ENCODE data around the gene STAMBP. TPM values are rescaled to one million over a fixed set of nuclear protein-coding genes. Genes with fewer than 3 reads are reported as not detected.
"Not testable (repeated sequence)": the region's sequence is repeated elsewhere in the genome, so short reads cannot be mapped to it uniquely, and the experiment has no call there.

The STAMBP gene
- total RNA-seq, 1 donor from 2014 or later: 39.1 TPM

- H3K9me3 Mint-ChIP-seq (ENCODE audit: unreplicated experiment): no peaks in the 10 kb centered on the region
- H3K27ac Mint-ChIP-seq (ENCODE audit: unreplicated experiment): no peak overlapping the region
- TF ChIP-seq CTCF (IDR thresholded peaks at IDR 0.05): no peak
- H3K4me1 Mint-ChIP-seq (ENCODE audit: unreplicated experiment): peaks cover 11% of the 10 kb centered on the region
- DNase-seq (ENCODE audit: extremely low spot score, unreplicated experiment): no peak
- peaks cover 37% of the 10 kb centered on the region for H3K36me3 Mint-ChIP-seq (ENCODE audit: unreplicated experiment)
- H3K4me3 Mint-ChIP-seq (ENCODE audit: unreplicated experiment): no peak overlapping the region
- no peaks in the 10 kb centered on the region for H3K27me3 Mint-ChIP-seq (ENCODE audit: unreplicated experiment)
These were observed 39.6 kb downstream of the STAMBP start for GRCh38 chr2:73868204-73868978.

GRCh38 chr2:73870084-73870483 is 41.3 kb downstream of the STAMBP start:
- Mint-ChIP-seq H3K4me3 (ENCODE audit: unreplicated experiment) (no peak overlapping the region), H3K36me3 (ENCODE audit: unreplicated experiment) (peaks cover 23% of the 10 kb centered on the region), H3K27ac (ENCODE audit: unreplicated experiment) (peak overlapping the region; percentile 52), H3K4me1 (ENCODE audit: unreplicated experiment) (peaks cover 9% of the 10 kb centered on the region), H3K27me3 (ENCODE audit: unreplicated experiment) (no peaks in the 10 kb centered on the region), H3K9me3 (ENCODE audit: unreplicated experiment) (no peaks in the 10 kb centered on the region)
- TF ChIP-seq CTCF (IDR thresholded peaks at IDR 0.05): no peak
- no peak for DNase-seq (ENCODE audit: extremely low spot score, unreplicated experiment)

GRCh38 chr2:73877071-73877802 is 48.5 kb downstream of the STAMBP start:
- Mint-ChIP-seq H3K4me1 (ENCODE audit: unreplicated experiment) (no peaks in the 10 kb centered on the region), H3K4me3 (ENCODE audit: unreplicated experiment) (no peak overlapping the region), H3K9me3 (ENCODE audit: unreplicated experiment) (no peaks in the 10 kb centered on the region), H3K27me3 (ENCODE audit: unreplicated experiment) (peaks cover 2% of the 10 kb centered on the region), H3K27ac (ENCODE audit: unreplicated experiment) (no peak overlapping the region), H3K36me3 (ENCODE audit: unreplicated experiment) (peaks cover 6% of the 10 kb centered on the region)
- no peak for TF ChIP-seq CTCF (IDR thresholded peaks at IDR 0.05)
- DNase-seq (ENCODE audit: extremely low spot score, unreplicated experiment): peak; percentile 15

GRCh38 chr2:73877984-73878383 is 49.2 kb downstream of the STAMBP start:
- H3K27me3 Mint-ChIP-seq (ENCODE audit: unreplicated experiment); H3K27ac Mint-ChIP-seq (ENCODE audit: unreplicated experiment); DNase-seq (ENCODE audit: extremely low spot score, unreplicated experiment): not testable (repeated sequence)

GRCh38 chr2:73885406-73885805 is 56.6 kb downstream of the STAMBP start:
- no peaks in the 10 kb centered on the region for H3K36me3 Mint-ChIP-seq (ENCODE audit: unreplicated experiment)
- H3K9me3 Mint-ChIP-seq (ENCODE audit: unreplicated experiment): no peaks in the 10 kb centered on the region
- peaks cover 2% of the 10 kb centered on the region for H3K27me3 Mint-ChIP-seq (ENCODE audit: unreplicated experiment)
- no peak for DNase-seq (ENCODE audit: extremely low spot score, unreplicated experiment)
- no peak overlapping the region for H3K27ac Mint-ChIP-seq (ENCODE audit: unreplicated experiment)
- H3K4me3 Mint-ChIP-seq (ENCODE audit: unreplicated experiment): no peak overlapping the region
- TF ChIP-seq CTCF (IDR thresholded peaks at IDR 0.05): no peak
- H3K4me1 Mint-ChIP-seq (ENCODE audit: unreplicated experiment): peaks cover 11% of the 10 kb centered on the region

More at GRCh38 chr2:73877984-73878383, 49.2 kb downstream of the STAMBP start:
- H3K4me1 Mint-ChIP-seq (ENCODE audit: unreplicated experiment); H3K9me3 Mint-ChIP-seq (ENCODE audit: unreplicated experiment); H3K36me3 Mint-ChIP-seq (ENCODE audit: unreplicated experiment); H3K4me3 Mint-ChIP-seq (ENCODE audit: unreplicated experiment): not testable (repeated sequence)

All from osteocyte (in vitro differentiated cells).